PC-9 (cell line): ENCODE data around the gene WFDC1.

Source experiments
- EZH2 ChIP-seq: fragments of 200-600 bp; sonication (generic); IDR thresholded peaks from 2 replicates; pipeline ENCODE4 v1.8.0; 2017; ENCODE audit warnings: antibody characterized with exemption, low read depth
- TF ChIP-seq, protein P1 (sequence below): fragments of 200-600 bp; sonication (generic); conservative IDR thresholded peaks from 2 replicates; pipeline ENCODE4 v1.6.1; 2017; ENCODE audit warnings: mixed run types, antibody characterized with exemption, mild to moderate bottlenecking, moderate library complexity

- TF ChIP-seq, protein P1, sequence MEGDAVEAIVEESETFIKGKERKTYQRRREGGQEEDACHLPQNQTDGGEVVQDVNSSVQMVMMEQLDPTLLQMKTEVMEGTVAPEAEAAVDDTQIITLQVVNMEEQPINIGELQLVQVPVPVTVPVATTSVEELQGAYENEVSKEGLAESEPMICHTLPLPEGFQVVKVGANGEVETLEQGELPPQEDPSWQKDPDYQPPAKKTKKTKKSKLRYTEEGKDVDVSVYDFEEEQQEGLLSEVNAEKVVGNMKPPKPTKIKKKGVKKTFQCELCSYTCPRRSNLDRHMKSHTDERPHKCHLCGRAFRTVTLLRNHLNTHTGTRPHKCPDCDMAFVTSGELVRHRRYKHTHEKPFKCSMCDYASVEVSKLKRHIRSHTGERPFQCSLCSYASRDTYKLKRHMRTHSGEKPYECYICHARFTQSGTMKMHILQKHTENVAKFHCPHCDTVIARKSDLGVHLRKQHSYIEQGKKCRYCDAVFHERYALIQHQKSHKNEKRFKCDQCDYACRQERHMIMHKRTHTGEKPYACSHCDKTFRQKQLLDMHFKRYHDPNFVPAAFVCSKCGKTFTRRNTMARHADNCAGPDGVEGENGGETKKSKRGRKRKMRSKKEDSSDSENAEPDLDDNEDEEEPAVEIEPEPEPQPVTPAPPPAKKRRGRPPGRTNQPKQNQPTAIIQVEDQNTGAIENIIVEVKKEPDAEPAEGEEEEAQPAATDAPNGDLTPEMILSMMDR, result no peak
- no peak for TF ChIP-seq EZH2
Measured at GRCh38 chr16:84332975-84333684, 38.5 kb downstream of the WFDC1 start.
